ENCODE results near the gene DEPP1.

DEPP1 gene

DNA sequence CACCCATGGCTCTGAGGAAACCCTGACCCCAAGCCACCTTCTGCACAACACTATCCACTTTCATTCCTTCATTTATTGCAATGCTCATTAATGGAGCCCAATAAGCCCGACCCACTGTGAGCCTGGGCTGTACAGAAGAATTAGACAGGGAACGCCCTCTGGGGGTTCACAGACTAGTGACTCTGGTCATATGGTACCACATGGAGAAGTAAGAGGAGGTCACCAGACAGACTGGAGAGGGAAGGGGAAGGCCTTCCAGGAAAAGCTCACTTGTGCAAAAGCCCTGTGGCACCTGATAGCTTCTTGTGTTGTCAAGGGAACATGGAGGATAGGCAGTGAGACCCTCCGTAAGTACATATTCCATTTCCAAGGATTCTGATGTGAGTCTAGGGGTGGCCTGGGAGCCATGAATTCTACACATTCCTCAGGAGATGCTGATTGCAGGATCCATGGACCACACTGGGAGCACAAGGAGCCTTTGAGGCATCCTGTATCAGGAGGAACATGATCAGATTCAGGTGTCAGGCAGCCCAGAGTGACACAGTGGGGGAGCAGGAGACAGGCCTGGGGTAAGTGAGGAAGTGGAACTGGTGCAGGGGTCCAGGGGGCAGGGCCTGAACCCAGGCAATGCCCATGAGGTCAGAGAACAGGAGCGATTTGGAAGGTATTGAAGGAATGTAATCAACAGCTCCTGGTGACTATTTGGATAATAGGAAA lies 47.5 kb downstream of the DEPP1 start:
- no peak for DNase-seq

GRCh38 chr10:44929356-44930255 lies 49.0 kb downstream of the DEPP1 start:
- no peak for DNase-seq

GRCh38 chr10:44928462-44928861 lies 50.1 kb downstream of the DEPP1 start:
- DNase-seq: no peak

DNA sequence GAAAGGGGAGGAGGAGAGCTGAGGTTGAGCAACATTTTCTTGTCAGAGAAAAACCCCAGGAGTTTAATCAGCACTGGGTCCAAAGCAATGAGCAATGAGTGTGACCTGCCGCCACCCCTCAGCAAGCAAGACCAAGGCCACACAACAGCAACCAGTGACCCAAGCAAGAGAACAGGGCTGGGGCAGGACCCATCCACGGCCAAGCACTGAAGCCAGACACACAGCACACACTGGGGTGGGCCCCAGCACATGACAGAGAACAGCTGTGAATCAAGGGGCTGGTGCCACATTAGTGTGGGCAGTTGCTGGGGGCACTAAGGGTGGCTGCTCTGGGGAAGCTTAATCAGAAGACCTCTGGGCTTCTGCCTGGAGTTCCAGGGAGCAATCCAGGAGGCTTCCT lies 51.3 kb downstream of the DEPP1 start:
- DNase-seq: no peak

DNA sequence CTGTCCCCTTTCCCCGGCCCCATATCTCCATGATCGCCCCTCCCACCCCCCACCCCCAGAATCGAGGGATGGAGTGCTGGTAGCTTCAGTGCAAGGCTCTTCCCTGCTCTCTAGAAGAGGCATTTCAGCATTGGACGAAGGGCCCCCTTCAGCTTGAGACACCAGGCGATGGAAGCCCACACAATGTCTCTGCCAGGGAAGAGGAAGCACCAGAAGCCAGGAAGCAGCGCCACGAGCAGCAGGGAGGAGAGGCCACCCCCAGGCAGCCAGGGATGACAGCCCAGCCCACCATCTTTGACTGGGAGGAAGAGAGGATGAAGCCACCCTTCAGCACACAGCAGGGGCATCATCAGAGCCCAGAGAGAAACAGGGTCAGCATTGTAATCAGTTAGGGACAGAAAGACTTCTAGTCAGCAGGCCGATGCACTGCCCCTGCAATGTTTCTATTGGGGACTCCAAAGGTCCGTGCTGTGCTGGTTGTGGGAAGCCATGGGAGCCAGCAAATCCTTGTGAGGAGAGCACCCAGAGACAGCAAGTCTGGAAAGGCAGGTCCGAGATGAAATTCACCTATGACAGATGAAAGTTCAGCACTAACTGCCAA lies 51.8 kb downstream of the DEPP1 start:
- no peak for DNase-seq

Measured in SIG-M5 (cell line).